Gastroesophageal sphincter (tissue), 3 donors: ENCODE measurements around the gene DSP.

Source experiments
- CTCF ChIP-seq, 4 experiments: fragments of 200-600 bp in 2 of 4; fragments of 450-650 bp in 2 of 4; sonication (generic) in 1 of 4; IDR thresholded peaks; one replicate each; pipeline ENCODE4 v1.5.1; 2017 to 2019; ENCODE audit warnings: antibody characterized with exemption in 4 of 4, mild to moderate bottlenecking in 2 of 4, moderate library complexity in 2 of 4
- EP300 ChIP-seq: sonication (generic); formaldehyde crosslinking; IDR thresholded peaks from one replicate; pipeline ENCODE4 v1.6.1; 2017; ENCODE audit warnings: antibody characterized with exemption, mild to moderate bottlenecking
- POLR2A ChIP-seq, 2 donors: fragments of 450-650 bp; IDR thresholded peaks; one replicate each; pipeline ENCODE4 v1.6.1; 2017; ENCODE audit warnings: antibody characterized with exemption in 2 of 2, mild to moderate bottlenecking in 2 of 2, moderate library complexity in 1 of 2
- POLR2AphosphoS5 ChIP-seq: sonication (generic); formaldehyde crosslinking; IDR thresholded peaks from one replicate; pipeline ENCODE4 v1.6.1; 2017; ENCODE audit warnings: antibody characterized with exemption

GRCh38 chr6:7615611-7616383 lies 74.3 kb downstream of the DSP start:
- TF ChIP-seq CTCF (IDR thresholded peaks at IDR 0.05) (peak in 3 of 4 experiments; percentile 70 to 75 (median 70)), POLR2A (IDR thresholded peaks at IDR 0.05) (no peak), EP300 (no peak), POLR2AphosphoS5 (no peak)
